Muscle of leg (tissue), 11 donors: ENCODE data around the gene ZNF578. TPM values are rescaled to one million over a fixed set of nuclear protein-coding genes. Genes with fewer than 3 reads are reported as not detected.
"Not testable (repeated sequence)": the region's sequence is repeated elsewhere in the genome, so short reads cannot be mapped to it uniquely, and the experiment has no call there.

Source experiments
- DNase-seq: peaks from one replicate; pipeline ENCODE4 v3.0.0; 2013
- H3K27ac ChIP-seq: one replicate; pipeline ENCODE4 v1.5.1; 2013; ENCODE audit warnings: mild to moderate bottlenecking, low read length, control low read depth
- H3K27me3 ChIP-seq: one replicate; pipeline ENCODE4 v1.6.1; 2013; ENCODE audit warnings: low read length; ENCODE audit not compliant: control insufficient read depth, insufficient read depth
- H3K36me3 ChIP-seq: one replicate; pipeline ENCODE4 v1.6.1; 2013; ENCODE audit warnings: low read length; ENCODE audit not compliant: control insufficient read depth, insufficient read depth
- H3K4me1 ChIP-seq: one replicate; pipeline ENCODE4 v1.6.1; 2013; ENCODE audit warnings: low read length; ENCODE audit not compliant: control insufficient read depth, insufficient read depth
- H3K4me3 ChIP-seq: one replicate; pipeline ENCODE4 v1.5.1; 2013; ENCODE audit warnings: low read length, control low read depth
- H3K9me3 ChIP-seq: replicated peaks from 2 replicates; pipeline ENCODE4 v1.6.1; 2013; ENCODE audit warnings: low read depth, low read length; ENCODE audit not compliant: control insufficient read depth
- WGBS: methylation state at CpG from one replicate; pipeline ENCODE4 v1.1.5; 2013; ENCODE audit warnings: missing lambda C conversion rate; ENCODE audit not compliant: insufficient coverage; 5-methylcytosine and 5-hydroxymethylcytosine counted together
- polyA plus RNA-seq, 8 donors: library from polyadenylated mRNA; unstranded; fragments of 120-200 nt; gene quantifications; one replicate each; pipeline versions ENCODE4 v1.2.1 to v1.2.3, GENCODE V29; 2013; ENCODE audit warnings: inconsistent platforms in 1 of 8, low replicate concordance in 1 of 8; ENCODE audit not compliant: insufficient read length in 8 of 8, insufficient read depth in 1 of 8
- total RNA-seq: library from RNA; stranded (reverse); fragments of 120-200 nt; gene quantifications from one replicate; pipeline ENCODE4 v1.2.4, GENCODE V29; 2013

Gene ZNF578
- total and polyA plus RNA-seq, 9 donors = 1.3 to 5.9 (median 3.1) TPM

DNA sequence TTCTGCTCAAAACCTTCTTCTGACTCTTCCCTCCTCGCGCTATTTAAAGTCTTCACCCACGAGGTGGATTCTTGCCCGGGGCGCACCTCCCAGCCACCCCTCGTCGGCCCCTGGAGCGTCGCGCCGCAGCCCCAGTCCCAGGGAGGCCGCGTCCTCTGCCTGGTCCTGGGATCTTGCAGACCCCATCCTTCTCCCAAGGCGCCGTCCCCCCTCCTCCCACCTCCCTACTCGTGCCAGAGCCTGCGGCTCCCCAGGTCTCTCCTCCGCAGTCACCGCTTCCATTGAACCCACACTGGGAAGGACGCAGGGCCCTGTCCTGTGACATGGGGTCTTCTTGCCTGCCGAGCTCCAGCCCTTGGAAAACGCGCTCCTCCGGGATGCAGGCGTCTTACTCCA lies 74.6 kb downstream of the ZNF578 start:
- H3K27me3 ChIP-seq = no peaks in the 10 kb centered on the region
- no peaks in the 10 kb centered on the region for H3K36me3 ChIP-seq
- no peaks in the 10 kb centered on the region for H3K9me3 ChIP-seq
- peak overlapping the region; percentile 96 for H3K27ac ChIP-seq
- peak overlapping the region; percentile 84 for H3K4me3 ChIP-seq
- DNase-seq = no peak
- H3K4me1 ChIP-seq = peaks cover 8% of the 10 kb centered on the region
- WGBS = under 1% methylated on average over 23 of the region's 25 CpGs

DNA sequence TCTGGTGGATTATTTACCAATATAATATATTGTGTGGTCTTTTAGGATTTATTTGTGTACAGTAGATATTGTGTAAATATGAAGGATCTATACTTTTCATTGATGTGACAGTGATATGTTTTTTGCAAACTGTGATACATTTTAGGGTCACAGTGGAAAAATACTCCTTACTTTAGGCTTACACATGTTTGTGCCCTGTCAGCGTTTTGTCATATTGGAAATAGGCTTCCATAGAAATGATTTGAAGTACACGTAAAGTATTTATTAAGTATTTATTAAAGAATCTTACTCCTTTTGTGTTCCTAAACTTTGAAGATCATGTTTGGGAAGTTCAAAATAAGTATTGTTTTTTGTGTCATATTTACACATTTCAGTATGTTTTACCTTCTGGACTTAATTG lies 79.1 kb downstream of the ZNF578 start:
- H3K9me3 ChIP-seq = no peaks in the 10 kb centered on the region
- H3K4me1 ChIP-seq = peaks cover 17% of the 10 kb centered on the region
- no peaks in the 10 kb centered on the region for H3K36me3 ChIP-seq
- H3K4me3 ChIP-seq = no peak overlapping the region
- H3K27ac ChIP-seq = no peak overlapping the region
- DNase-seq = no peak
- no CpG with 5 or more reads among the region's 2 CpGs for WGBS
- H3K27me3 ChIP-seq = no peaks in the 10 kb centered on the region

DNA sequence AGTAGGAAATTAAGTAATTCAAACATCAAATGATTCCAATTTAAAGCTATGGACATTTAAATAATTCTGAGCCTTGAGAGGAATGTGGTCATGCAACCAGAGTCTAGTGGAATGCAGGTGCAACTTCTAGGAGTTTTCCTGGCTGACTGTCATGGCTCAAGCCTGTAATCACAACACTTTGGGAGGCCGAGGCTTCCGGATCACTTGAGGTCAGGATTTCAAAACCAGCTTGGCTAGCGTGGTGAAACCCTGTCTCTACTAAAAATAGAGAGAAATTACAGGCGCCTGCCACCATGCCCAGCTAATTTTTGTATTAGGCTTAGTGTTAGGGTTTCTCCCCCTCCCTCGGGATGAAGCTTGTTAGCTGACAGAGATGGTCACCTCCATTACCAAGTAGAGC lies 80.5 kb downstream of the ZNF578 start:
- DNase-seq = no peak
- Histone ChIP-seq H3K27ac (no peak overlapping the region), H3K27me3 (no peaks in the 10 kb centered on the region), H3K4me3 (no peak overlapping the region), H3K4me1 (peaks cover 10% of the 10 kb centered on the region), H3K36me3 (no peaks in the 10 kb centered on the region), H3K9me3 (no peaks in the 10 kb centered on the region)
- WGBS = no CpG with 5 or more reads among the region's 5 CpGs

GRCh38 chr19:52535385-52535770 lies 82.0 kb downstream of the ZNF578 start:
- not testable (repeated sequence) for H3K36me3 ChIP-seq, H3K9me3 ChIP-seq, H3K4me1 ChIP-seq, H3K27me3 ChIP-seq, DNase-seq
- Histone ChIP-seq H3K4me3 (peak overlapping the region; percentile 65), H3K27ac (peak overlapping the region; percentile 76)
- 0% methylated on average over 5 of the region's 15 CpGs for WGBS

DNA sequence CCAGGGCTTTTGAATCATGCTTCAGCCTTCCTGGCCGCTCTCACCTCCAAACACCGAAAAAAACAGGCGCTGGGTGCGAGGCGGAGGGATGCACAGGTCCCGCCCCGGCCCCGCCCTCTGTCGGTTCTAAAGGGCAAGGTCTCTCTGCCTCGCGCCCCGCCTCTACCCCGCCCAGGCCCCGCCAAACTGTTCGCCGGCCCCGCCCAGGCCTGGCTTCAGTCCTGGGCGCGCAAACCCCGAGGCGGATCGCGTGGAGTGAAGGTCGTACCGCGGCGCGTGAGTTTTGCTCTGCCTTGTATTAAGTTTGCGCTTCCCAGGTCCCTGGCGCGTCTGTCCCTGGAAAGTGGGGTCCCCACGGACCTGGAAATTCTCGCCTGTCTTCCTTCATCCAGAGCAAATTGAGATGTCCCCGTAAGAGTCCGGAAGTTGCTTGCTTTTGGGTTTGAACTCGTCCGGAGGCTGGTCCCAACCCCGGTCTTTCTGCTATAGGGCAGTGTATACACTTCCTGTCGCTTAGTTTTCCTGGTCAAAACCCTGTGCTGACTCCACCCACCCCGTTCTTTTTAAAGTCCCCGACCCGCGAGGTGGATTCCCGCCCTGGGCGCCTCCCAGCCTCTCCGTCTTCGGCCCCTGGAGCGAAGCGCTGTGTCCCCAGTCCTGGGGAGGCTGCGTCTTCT lies 82.6 kb downstream of the ZNF578 start:
- H3K27ac ChIP-seq = peak overlapping the region; percentile 76
- under 1% methylated on average over 50 of the region's 50 CpGs for WGBS
- H3K9me3 ChIP-seq = no peaks in the 10 kb centered on the region
- H3K27me3 ChIP-seq = no peaks in the 10 kb centered on the region
- H3K4me1 ChIP-seq = peaks cover 10% of the 10 kb centered on the region
- peak; percentile 91 for DNase-seq
- H3K4me3 ChIP-seq = peak overlapping the region; percentile 65
- no peaks in the 10 kb centered on the region for H3K36me3 ChIP-seq

- H3K27ac ChIP-seq = peak overlapping the region; percentile 76
- peaks cover 10% of the 10 kb centered on the region for H3K4me1 ChIP-seq
- H3K4me3 ChIP-seq = peak overlapping the region; percentile 65
- DNase-seq = peak; percentile 16
- 3% methylated on average over 16 of the region's 17 CpGs for WGBS
- no peaks in the 10 kb centered on the region for H3K27me3 ChIP-seq
- no peaks in the 10 kb centered on the region for H3K36me3 ChIP-seq
- no peaks in the 10 kb centered on the region for H3K9me3 ChIP-seq
Observed at GRCh38 chr19:52536448-52536800, 83.1 kb downstream of the ZNF578 start.

- WGBS = no CpG with 5 or more reads among the region's 4 CpGs
- H3K27me3 ChIP-seq, H3K9me3 ChIP-seq, H3K4me1 ChIP-seq, H3K36me3 ChIP-seq, H3K27ac ChIP-seq, H3K4me3 ChIP-seq, DNase-seq: not testable (repeated sequence)
Observed at GRCh38 chr19:52538815-52539214, 85.5 kb downstream of the ZNF578 start.

DNA sequence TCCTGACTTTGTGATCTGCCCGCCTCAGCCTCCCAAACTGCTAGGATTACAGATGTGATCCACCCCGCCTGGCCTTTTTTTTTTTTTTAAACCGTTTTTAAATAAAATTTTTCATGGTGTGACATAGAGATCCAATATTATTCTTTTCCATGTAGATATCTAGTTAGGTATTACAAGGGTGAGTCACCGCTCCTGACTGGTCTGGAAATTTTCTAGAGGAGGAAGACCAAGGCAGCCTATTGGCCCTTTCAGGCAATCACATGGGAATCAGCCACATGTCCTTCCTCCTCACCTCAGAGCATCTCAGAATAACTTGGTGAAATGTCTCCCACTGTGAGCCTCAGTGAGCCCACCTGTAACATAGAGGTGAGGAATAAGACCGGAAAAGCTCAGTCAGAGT lies 87.8 kb downstream of the ZNF578 start:
- not testable (repeated sequence) for H3K4me3 ChIP-seq, H3K27me3 ChIP-seq, H3K9me3 ChIP-seq, DNase-seq, H3K27ac ChIP-seq, H3K4me1 ChIP-seq
- WGBS = 100% methylated on average over 2 of the region's 5 CpGs
- H3K36me3 ChIP-seq = peaks cover 17% of the 10 kb centered on the region

- Histone ChIP-seq H3K9me3 (no peaks in the 10 kb centered on the region), H3K4me1 (peaks cover 2% of the 10 kb centered on the region), H3K36me3 (peaks cover 19% of the 10 kb centered on the region), H3K4me3 (no peak overlapping the region), H3K27me3 (no peaks in the 10 kb centered on the region), H3K27ac (no peak overlapping the region)
- DNase-seq = no peak
- WGBS = no CpG with 5 or more reads among the region's 5 CpGs
Observed at GRCh38 chr19:52541608-52542007, 88.3 kb downstream of the ZNF578 start.

DNA sequence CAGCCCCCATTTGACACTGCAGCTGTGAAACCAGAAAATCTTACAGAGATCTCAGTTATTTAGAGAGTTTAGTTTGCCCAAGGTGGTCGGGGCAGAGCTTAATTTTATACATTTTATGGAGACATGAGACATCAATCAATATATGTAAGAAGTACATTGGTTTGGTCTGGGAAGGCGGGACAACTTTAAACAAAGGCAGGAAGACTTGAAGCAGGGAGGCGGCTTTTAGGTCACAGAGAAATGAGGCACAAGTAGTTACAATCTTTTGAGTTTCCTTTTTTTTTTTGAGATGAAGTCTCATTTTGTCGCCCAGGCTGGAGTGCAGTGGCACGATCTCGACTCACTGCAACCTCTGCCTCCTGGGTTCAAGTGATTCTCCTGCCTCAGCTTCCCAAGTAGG lies 89.2 kb downstream of the ZNF578 start:
- no CpG with 5 or more reads among the region's 6 CpGs for WGBS

More for the DNA sequence above, 89.2 kb downstream of the ZNF578 start:
- not testable (repeated sequence) for H3K4me3 ChIP-seq, DNase-seq, H3K9me3 ChIP-seq, H3K4me1 ChIP-seq, H3K27me3 ChIP-seq
- peak overlapping the region; percentile 35 for H3K27ac ChIP-seq
- peaks cover 25% of the 10 kb centered on the region for H3K36me3 ChIP-seq
